GM20000 (cell line): ENCODE measurements around the gene CASP5.
A peak's percentile ranks its signal among the peaks of the same experiment; 100 is the strongest.
"Not testable (repeated sequence)": the region's sequence is repeated elsewhere in the genome, so short reads cannot be mapped to it uniquely, and the experiment has no call there.

Experiments
- DNase-seq: peaks from one replicate; pipeline ENCODE4 v3.0.0; 2012; ENCODE audit warnings: low spot score
- CTCF ChIP-seq: IDR thresholded peaks from 2 replicates; pipeline ENCODE4 v1.5.1; 2012; ENCODE audit warnings: mild to moderate bottlenecking, control low read depth; ENCODE audit errors: extremely low read depth, missing control alignments

The CASP5 gene

DNA sequence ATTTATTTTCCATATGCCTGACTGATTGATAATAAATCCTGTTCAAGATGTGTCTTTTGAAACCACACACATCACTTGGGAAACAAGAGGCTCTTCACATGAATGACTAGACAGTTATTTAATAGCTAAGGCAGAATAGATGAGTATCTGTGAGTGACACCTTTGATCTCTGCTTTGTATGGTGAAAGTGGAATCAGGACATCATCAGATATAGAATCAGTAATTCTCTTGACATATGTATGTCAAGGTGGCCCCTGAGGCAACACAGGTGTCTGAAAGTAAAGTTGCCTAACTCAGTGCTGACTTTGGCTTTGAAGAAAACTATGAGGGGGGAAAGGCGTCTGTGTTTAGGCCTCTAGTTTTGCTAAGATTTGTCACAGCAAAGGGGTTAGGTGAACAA is 43.1 kb downstream of the CASP5 start:
- DNase-seq: no peak
- no peak for TF ChIP-seq CTCF

GRCh38 chr11:104973616-104974015 is 49.4 kb downstream of the CASP5 start:
- no peak for TF ChIP-seq CTCF
- DNase-seq: no peak

GRCh38 chr11:104972924-104973323 is 50.0 kb downstream of the CASP5 start:
- not testable (repeated sequence) for DNase-seq

- no peak for TF ChIP-seq CTCF
- no peak for DNase-seq
Measured at GRCh38 chr11:104970756-104971155, 52.2 kb downstream of the CASP5 start.

GRCh38 chr11:104968856-104969776 is 53.9 kb downstream of the CASP5 start:
- DNase-seq: peak; percentile 3
- TF ChIP-seq CTCF: no peak

- TF ChIP-seq CTCF: no peak
- DNase-seq: peak; percentile 19
Measured at GRCh38 chr11:104968355-104968855, 54.6 kb downstream of the CASP5 start, which contains the start of gene CASP4. CASP4 (minus strand) TSS chr11:104968574; CDS start chr11:104968525, 49 bp downstream.

- no peak for TF ChIP-seq CTCF
- DNase-seq: no peak
Measured at GRCh38 chr11:104967534-104968354, 55.2 kb downstream of the CASP5 start.
